Immature natural killer cell (primary cell): ENCODE measurements around the gene SLAMF8. TPM values are rescaled to one million over a fixed set of nuclear protein-coding genes. Genes with fewer than 3 reads are reported as not detected.

Source experiments
- DNase-seq, 3 donors: peaks; one replicate each; pipeline ENCODE4 v3.0.0; 2022; ENCODE audit warnings: mixed read lengths in 1 of 3
- H3K27ac Mint-ChIP-seq, 6 donors: one replicate each; pipeline ENCODE4 v1.8.0; 2020; ENCODE audit warnings: mixed read lengths in 6 of 6, mild to moderate bottlenecking in 5 of 6, inconsistent platforms in 4 of 6, moderate library complexity in 3 of 6
- H3K27me3 Mint-ChIP-seq, 3 donors: one replicate each; pipeline ENCODE4 v1.8.0; 2020 to 2021; ENCODE audit warnings: low read depth in 3 of 3, mild to moderate bottlenecking in 3 of 3, mixed read lengths in 3 of 3, moderate library complexity in 3 of 3, inconsistent platforms in 1 of 3
- H3K36me3 Mint-ChIP-seq, 3 donors: one replicate each; pipeline ENCODE4 v1.8.0; 2020; ENCODE audit warnings: mixed read lengths in 3 of 3, inconsistent platforms in 2 of 3, mild to moderate bottlenecking in 2 of 3
- H3K4me1 Mint-ChIP-seq, 2 donors: one replicate each; pipeline ENCODE4 v1.8.0; 2020; ENCODE audit warnings: inconsistent platforms in 2 of 2, mild to moderate bottlenecking in 2 of 2, mixed read lengths in 2 of 2, moderate library complexity in 1 of 2
- H3K4me3 Mint-ChIP-seq, 5 donors: one replicate each; pipeline ENCODE4 v1.8.0; 2020; ENCODE audit warnings: mild to moderate bottlenecking in 5 of 5, mixed read lengths in 5 of 5, inconsistent platforms in 3 of 5, moderate library complexity in 3 of 5
- H3K9me3 Mint-ChIP-seq, 6 donors: one replicate each; pipeline ENCODE4 v1.8.0; 2020; ENCODE audit warnings: mild to moderate bottlenecking in 6 of 6, mixed read lengths in 6 of 6, inconsistent platforms in 4 of 6, moderate library complexity in 3 of 6
- polyA plus RNA-seq, 3 donors: library from polyadenylated mRNA; unstranded; fragments of 300-500 nt; fragmentation: Illumina TruSeq; gene quantifications; one replicate each; pipeline ENCODE4 v1.2.3, GENCODE V29; 2021

Gene SLAMF8
- polyA plus RNA-seq, 3 donors from 2014 or later, result 4.0 to 17.1 (median 6.9) TPM

- DNase-seq, result no peak
- Mint-ChIP-seq H3K9me3 (no peaks in the 10 kb centered on the region), H3K4me3 (peak overlapping the region; percentile 92 to 96 (median 95)), H3K27me3 (peaks cover 0 to 7% (median 7%) of the 10 kb centered on the region in 3 donors), H3K36me3 (peaks cover 14 to 24% (median 22%) of the 10 kb centered on the region in 3 donors), H3K4me1 (peaks cover 58 to 61% of the 10 kb centered on the region in 2 donors), H3K27ac (peak overlapping the region; percentile 86 to 96 (median 94))
These were observed 27.2 kb upstream of the SLAMF8 start for GRCh38 chr1:159799446-159799985.

GRCh38 chr1:159800177-159800930 is 26.3 kb upstream of the SLAMF8 start:
- Mint-ChIP-seq H3K27ac (peak overlapping the region; percentile 86 to 96 (median 94)), H3K4me1 (peaks cover 66 to 70% of the 10 kb centered on the region in 2 donors), H3K36me3 (peaks cover 21 to 32% (median 28%) of the 10 kb centered on the region in 3 donors), H3K27me3 (peaks cover 0 to 7% (median 7%) of the 10 kb centered on the region in 3 donors), H3K4me3 (peak overlapping the region; percentile 92 to 96 (median 95)), H3K9me3 (no peaks in the 10 kb centered on the region)
- peak; percentile 82 to 83 (median 83) for DNase-seq

- peak within 1 kb of the TSS; percentile 92 to 96 (median 95) for H3K4me3 Mint-ChIP-seq
- H3K36me3 Mint-ChIP-seq, result peaks cover 38 to 49% (median 46%) of the 10 kb centered on the region in 3 donors
- peaks cover 0 to 9% (median 7%) of the 10 kb centered on the region in 3 donors for H3K27me3 Mint-ChIP-seq
- no peaks in the 10 kb centered on the region for H3K9me3 Mint-ChIP-seq
- peak within 1 kb of the TSS; percentile 86 to 96 (median 94) for H3K27ac Mint-ChIP-seq
- peaks cover 84 to 87% of the 10 kb centered on the region in 2 donors for H3K4me1 Mint-ChIP-seq
- no peak for DNase-seq
These were observed 24.6 kb upstream of the SLAMF8 start, which contains the start of gene FCRL6 for GRCh38 chr1:159802111-159802510. Gene FCRL6 (plus strand): TSS chr1:159802360. CDS start chr1:159802425, 65 bp downstream.

- no peak for DNase-seq
- H3K27ac Mint-ChIP-seq, result peak overlapping the region; percentile 86 to 96 (median 94)
- no peaks in the 10 kb centered on the region for H3K9me3 Mint-ChIP-seq
- peak overlapping the region; percentile 92 to 96 (median 95) for H3K4me3 Mint-ChIP-seq
- H3K4me1 Mint-ChIP-seq, result peaks cover 85 to 88% of the 10 kb centered on the region in 2 donors
- H3K36me3 Mint-ChIP-seq, result peaks cover 45 to 56% (median 54%) of the 10 kb centered on the region in 3 donors
- peaks cover 0 to 9% (median 7%) of the 10 kb centered on the region in 3 donors for H3K27me3 Mint-ChIP-seq
These were observed 22.6 kb upstream of the SLAMF8 start for GRCh38 chr1:159803956-159804689.

GRCh38 chr1:159804924-159805323 is 21.7 kb upstream of the SLAMF8 start:
- Mint-ChIP-seq H3K36me3 (peaks cover 49 to 60% (median 58%) of the 10 kb centered on the region in 3 donors), H3K4me3 (peak overlapping the region; percentile 92 to 96 (median 95)), H3K27me3 (peaks cover 0 to 9% (median 7%) of the 10 kb centered on the region in 3 donors), H3K27ac (peak overlapping the region; percentile 86 to 96 (median 94)), H3K9me3 (no peaks in the 10 kb centered on the region), H3K4me1 (peaks cover 80 to 85% of the 10 kb centered on the region in 2 donors)
- DNase-seq, result no peak

- DNase-seq, result no peak
These were observed 10.7 kb upstream of the SLAMF8 start for GRCh38 chr1:159815926-159816325.

GRCh38 chr1:159817276-159818041 is 9.2 kb upstream of the SLAMF8 start:
- peak overlapping the region; percentile 15 to 77 (median 62) for H3K27ac Mint-ChIP-seq
- no peak overlapping the region for H3K4me3 Mint-ChIP-seq
- no peaks in the 10 kb centered on the region for H3K9me3 Mint-ChIP-seq
- peaks cover 60 to 84% of the 10 kb centered on the region in 2 donors for H3K4me1 Mint-ChIP-seq
- no peak for DNase-seq
- H3K36me3 Mint-ChIP-seq, result peaks cover 25 to 41% (median 36%) of the 10 kb centered on the region in 3 donors
- H3K27me3 Mint-ChIP-seq, result peaks cover 0 to 2% (median 2%) of the 10 kb centered on the region in 3 donors

More at GRCh38 chr1:159815926-159816325, 10.7 kb upstream of the SLAMF8 start:
- Mint-ChIP-seq H3K4me1 (peaks cover 56 to 83% of the 10 kb centered on the region in 2 donors), H3K27me3 (peaks cover 0 to 3% (median 2%) of the 10 kb centered on the region in 3 donors), H3K4me3 (no peak overlapping the region), H3K9me3 (no peaks in the 10 kb centered on the region), H3K27ac (peak overlapping the region in 3 of 6 donors; percentile 22 to 86 (median 25)), H3K36me3 (peaks cover 37 to 54% (median 48%) of the 10 kb centered on the region in 3 donors)

GRCh38 chr1:159821171-159821867 is 5.4 kb upstream of the SLAMF8 start:
- Mint-ChIP-seq H3K4me1 (peaks cover 71 to 85% of the 10 kb centered on the region in 2 donors), H3K27ac (peak overlapping the region in 3 of 6 donors; percentile 46 to 53 (median 52)), H3K27me3 (peaks cover 3 to 8% (median 5%) of the 10 kb centered on the region in 3 donors), H3K36me3 (peaks cover 7 to 8% (median 8%) of the 10 kb centered on the region in 3 donors), H3K9me3 (no peaks in the 10 kb centered on the region), H3K4me3 (no peak overlapping the region)
- peak in 1 of 3 donors; percentile 30 for DNase-seq

- Mint-ChIP-seq H3K27ac (no peak overlapping the region), H3K4me3 (peak overlapping the region in 2 of 5 donors; percentile 14 to 39), H3K27me3 (peaks cover 9 to 26% (median 22%) of the 10 kb centered on the region in 3 donors), H3K36me3 (peaks cover 2 to 12% (median 4%) of the 10 kb centered on the region in 3 donors), H3K4me1 (peaks cover 88 to 95% of the 10 kb centered on the region in 2 donors), H3K9me3 (peaks cover 0 to 16% (median 8%) of the 10 kb centered on the region in 6 donors)
- no peak for DNase-seq
These were observed 3.3 kb upstream of the SLAMF8 start for GRCh38 chr1:159823406-159823805.

- peaks cover 5 to 36% (median 19%) of the 10 kb centered on the region in 6 donors for H3K9me3 Mint-ChIP-seq
- peaks cover 12 to 19% (median 14%) of the 10 kb centered on the region in 3 donors for H3K36me3 Mint-ChIP-seq
- peak; percentile 24 to 31 (median 29) for DNase-seq
- peak overlapping the region; percentile 79 to 94 (median 91) for H3K27ac Mint-ChIP-seq
- peaks cover 9 to 31% (median 31%) of the 10 kb centered on the region in 3 donors for H3K27me3 Mint-ChIP-seq
- peaks cover 91 to 97% of the 10 kb centered on the region in 2 donors for H3K4me1 Mint-ChIP-seq
- peak overlapping the region; percentile 73 to 86 (median 84) for H3K4me3 Mint-ChIP-seq
These were observed 1.1 kb upstream of the SLAMF8 start for GRCh38 chr1:159825564-159825963.

- Mint-ChIP-seq H3K4me1 (peaks cover 84 to 87% of the 10 kb centered on the region in 2 donors), H3K36me3 (peaks cover 20 to 23% (median 22%) of the 10 kb centered on the region in 3 donors), H3K9me3 (peaks cover 5 to 36% (median 19%) of the 10 kb centered on the region in 6 donors), H3K4me3 (peak overlapping the region; percentile 73 to 86 (median 84)), H3K27me3 (peaks cover 9 to 31% (median 31%) of the 10 kb centered on the region in 3 donors), H3K27ac (peak overlapping the region; percentile 79 to 94 (median 91))
- peak; percentile 36 to 54 (median 44) for DNase-seq
These were observed 423 bp downstream of the SLAMF8 start for GRCh38 chr1:159827102-159827490.

- Mint-ChIP-seq H3K4me1 (peaks cover 79 to 82% of the 10 kb centered on the region in 2 donors), H3K27me3 (peaks cover 8 to 34% (median 31%) of the 10 kb centered on the region in 3 donors), H3K4me3 (peak overlapping the region; percentile 73 to 86 (median 84)), H3K9me3 (peaks cover 5 to 36% (median 19%) of the 10 kb centered on the region in 6 donors), H3K36me3 (peaks cover 24 to 28% (median 26%) of the 10 kb centered on the region in 3 donors), H3K27ac (peak overlapping the region; percentile 79 to 94 (median 91))
- peak; percentile 77 to 78 (median 78) for DNase-seq
These were observed 876 bp downstream of the SLAMF8 start for GRCh38 chr1:159827549-159827948.
